ENCODE data around the gene ISOC2. TPM values are rescaled to one million over a fixed set of nuclear protein-coding genes. Genes with fewer than 3 reads are reported as not detected.
A peak's percentile ranks its signal among the peaks of the same experiment; 100 is the strongest.

Gene ISOC2
- total and polyA plus RNA-seq, 9 of the 15 experiments (the other 6 are each of a cell fraction or from before 2014, with no cell fraction given), result 1.2 to 229 (median 58.3) TPM

GRCh38 chr19:55484593-55485438 is 23.4 kb upstream of the ISOC2 start, which contains the start of gene NAT14 (continued):
- TF ChIP-seq NFE2 (IDR thresholded peaks at IDR 0.05; ENCODE audit: low read depth) (no peak), ZNF347 (CRISPR knock-in tag; IDR thresholded peaks at IDR 0.05; ENCODE audit: low read depth) (no peak), SIN3B (IDR thresholded peaks at IDR 0.05; ENCODE audit: low read depth) (no peak), ZKSCAN3 (CRISPR knock-in tag; IDR thresholded peaks at IDR 0.05) (no peak), ZBTB8A (IDR thresholded peaks at IDR 0.05; ENCODE audit: partially characterized antibody) (no peak), DLX4 (CRISPR knock-in tag; IDR thresholded peaks at IDR 0.05) (no peak), ZNF12 (CRISPR knock-in tag; IDR thresholded peaks at IDR 0.05) (no peak), RBM22 (IDR thresholded peaks at IDR 0.05; ENCODE audit: low read depth, low read length, poor library complexity, severe bottlenecking) (peak; percentile 89), PYGO2 (tag; IDR thresholded peaks at IDR 0.05) (no peak), IRF2 (CRISPR knock-in tag; IDR thresholded peaks at IDR 0.05) (no peak), ZNF75A (CRISPR knock-in tag; IDR thresholded peaks at IDR 0.05) (no peak), RBFOX2 (IDR thresholded peaks at IDR 0.05; ENCODE audit: low read depth, low read length) (peak; percentile 53; the same call in 1 of the 2 replicates), L3MBTL2 (IDR thresholded peaks at IDR 0.05) (no peak; the same call in 1 of the 2 replicates), LARP7 (IDR thresholded peaks at IDR 0.05) (no peak), NUFIP1 (IDR thresholded peaks at IDR 0.05; ENCODE audit: partially characterized antibody) (no peak), MAZ (CRISPR knock-in tag; conservative IDR thresholded peaks at IDR 0.05 in 1 of 2, IDR thresholded peaks at IDR 0.05 in 1 of 2) (peak; percentile 81 to 83), ZNF124 (CRISPR knock-in tag; IDR thresholded peaks at IDR 0.05) (no peak), POLR3G (IDR thresholded peaks at IDR 0.05; ENCODE audit: extremely low read depth, insufficient read length, insufficient replicate concordance) (no peak), CHAMP1 (IDR thresholded peaks at IDR 0.05) (no peak), SOX6 (IDR thresholded peaks at IDR 0.05) (no peak), MEIS2 (IDR thresholded peaks at IDR 0.05; ENCODE audit: partially characterized antibody) (no peak), ATF7 (IDR thresholded peaks at IDR 0.05) (peak; percentile 92), NR2F6 (CRISPR knock-in tag; IDR thresholded peaks at IDR 0.05) (no peak), CREB1 (IDR thresholded peaks at IDR 0.05) (peak; percentile 83), CREB1 (CRISPR knock-in tag; IDR thresholded peaks at IDR 0.05) (peak; percentile 94), EP400 (IDR thresholded peaks at IDR 0.05) (peak; percentile 48; the same call in 1 of the 2 replicates)
- TF ChIP-seq, protein P1, sequence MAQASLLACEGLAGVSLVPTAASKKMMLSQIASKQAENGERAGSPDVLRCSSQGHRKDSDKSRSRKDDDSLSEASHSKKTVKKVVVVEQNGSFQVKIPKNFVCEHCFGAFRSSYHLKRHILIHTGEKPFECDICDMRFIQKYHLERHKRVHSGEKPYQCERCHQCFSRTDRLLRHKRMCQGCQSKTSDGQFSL (CRISPR knock-in tag; IDR thresholded peaks at IDR 0.05), result peak; percentile 35; the same call in 1 of the 2 replicates
- TF ChIP-seq, protein P1 (tag; IDR thresholded peaks at IDR 0.05), result no peak
